Mucosa of rectum (tissue), 2 donors: ENCODE results near the gene RAB26.
A peak's percentile ranks its signal among the peaks of the same experiment; 100 is the strongest.

Source experiments
- H3K27ac ChIP-seq, 2 donors: one replicate each; pipeline ENCODE4 v1.7.0; 2013; ENCODE audit warnings: inconsistent platforms in 2 of 2, low read depth in 2 of 2, low read length in 2 of 2
- H3K27me3 ChIP-seq, 2 donors: one replicate each; pipeline ENCODE4 v1.7.0; 2013; ENCODE audit warnings: low read length in 2 of 2; ENCODE audit not compliant: control insufficient read depth in 2 of 2, insufficient read depth in 2 of 2
- H3K36me3 ChIP-seq, 2 donors: one replicate each; pipeline ENCODE4 v1.7.0; 2013; ENCODE audit warnings: low read length in 2 of 2; ENCODE audit not compliant: control insufficient read depth in 2 of 2, insufficient read depth in 2 of 2
- H3K4me1 ChIP-seq, 2 donors: one replicate each; pipeline ENCODE4 v1.7.0; 2013; ENCODE audit warnings: low read length in 2 of 2, mild to moderate bottlenecking in 1 of 2; ENCODE audit not compliant: control insufficient read depth in 2 of 2, insufficient read depth in 2 of 2
- H3K4me3 ChIP-seq, 2 donors: one replicate each; pipeline ENCODE4 v1.7.0; 2013; ENCODE audit warnings: low read length in 2 of 2
- H3K9ac ChIP-seq, 2 donors: one replicate each; pipeline ENCODE4 v1.7.0; 2013; ENCODE audit warnings: low read length in 2 of 2, low read depth in 1 of 2, mild to moderate bottlenecking in 1 of 2
- H3K9me3 ChIP-seq, 2 donors: one replicate each; pipeline ENCODE4 v1.7.0; 2013; ENCODE audit warnings: low read length in 2 of 2; ENCODE audit not compliant: control insufficient read depth in 2 of 2
- donor health status: healthy.
- donor health status: Normal muscosa, but diverticular disease.

The RAB26 gene

GRCh38 chr16:2142942-2143877 is 5.2 kb upstream of the RAB26 start:
- Histone ChIP-seq H3K4me1 (peaks cover 9 to 17% of the 10 kb centered on the region in 2 donors), H3K27ac (no peak overlapping the region), H3K4me3 (no peak overlapping the region), H3K27me3 (no peaks in the 10 kb centered on the region), H3K9me3 (no peaks in the 10 kb centered on the region), H3K9ac (no peak overlapping the region), H3K36me3 (no peaks in the 10 kb centered on the region)

DNA sequence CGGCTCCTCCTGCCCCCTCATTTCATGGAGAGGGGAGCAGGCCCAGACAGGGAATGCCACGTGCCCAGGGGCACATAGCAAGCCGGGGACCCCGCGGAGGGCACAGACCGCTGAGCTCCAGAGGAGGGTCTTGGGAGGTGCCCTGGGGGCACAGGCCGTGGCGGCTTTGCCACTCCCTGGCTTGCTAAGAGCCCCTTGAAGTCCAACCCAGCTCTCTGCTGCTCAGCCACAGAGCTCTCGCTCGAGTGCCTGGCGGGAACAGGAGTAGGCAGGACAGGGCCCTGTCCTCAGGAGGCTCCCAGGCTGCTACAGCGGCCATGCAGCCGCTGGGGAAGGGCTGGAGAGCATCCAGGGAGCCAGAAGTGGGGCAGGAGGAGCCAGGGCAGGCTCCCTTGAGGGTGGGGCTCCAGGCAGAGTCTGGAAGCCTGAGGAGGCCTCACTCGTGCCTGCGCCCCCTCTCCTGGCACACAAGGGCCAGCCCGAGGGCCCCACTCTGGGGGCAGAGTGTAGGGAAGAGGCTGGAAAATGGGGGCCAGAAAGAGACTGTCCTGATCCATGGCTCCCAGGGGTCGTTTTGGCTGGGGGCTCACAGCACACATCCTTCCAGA is 4.4 kb upstream of the RAB26 start:
- H3K9ac ChIP-seq, result no peak overlapping the region
- H3K27me3 ChIP-seq, result no peaks in the 10 kb centered on the region
- no peak overlapping the region for H3K4me3 ChIP-seq
- no peaks in the 10 kb centered on the region for H3K9me3 ChIP-seq
- H3K4me1 ChIP-seq, result peaks cover 14 to 20% of the 10 kb centered on the region in 2 donors
- no peak overlapping the region for H3K27ac ChIP-seq
- no peaks in the 10 kb centered on the region for H3K36me3 ChIP-seq

GRCh38 chr16:2145843-2146242 is 2.6 kb upstream of the RAB26 start:
- H3K27ac ChIP-seq, result no peak overlapping the region
- no peak overlapping the region for H3K9ac ChIP-seq

DNA sequence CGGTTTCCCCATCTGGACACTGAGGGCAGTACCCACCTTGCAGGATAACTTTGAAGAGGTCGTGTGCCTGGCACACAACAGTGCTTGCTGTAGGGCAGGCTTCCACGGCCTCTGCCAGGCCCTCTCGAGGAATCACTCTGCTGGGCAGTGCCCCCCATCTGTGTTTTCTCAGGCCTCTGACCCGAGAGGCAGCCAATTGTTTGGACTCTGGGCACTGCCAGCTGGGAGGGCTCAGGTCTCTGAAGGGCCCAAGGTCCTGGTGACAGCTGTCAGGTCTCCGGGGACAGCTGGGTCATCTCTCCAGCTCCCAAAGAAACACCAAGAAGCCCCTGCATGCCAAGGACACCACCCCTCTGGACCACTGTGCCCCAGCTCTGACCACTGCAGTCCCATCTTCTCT is 1.0 kb upstream of the RAB26 start:
- Histone ChIP-seq H3K27me3 (no peaks in the 10 kb centered on the region), H3K4me1 (peaks cover 41 to 45% of the 10 kb centered on the region in 2 donors), H3K27ac (peak overlapping the region; percentile 72 to 88), H3K4me3 (peak overlapping the region in 1 of 2 donors; percentile 20), H3K36me3 (peaks cover 3 to 11% of the 10 kb centered on the region in 2 donors), H3K9me3 (no peaks in the 10 kb centered on the region), H3K9ac (peak overlapping the region in 1 of 2 donors; percentile 69)

More at GRCh38 chr16:2145843-2146242, 2.6 kb upstream of the RAB26 start:
- no peaks in the 10 kb centered on the region for H3K36me3 ChIP-seq
- H3K4me3 ChIP-seq, result no peak overlapping the region
- H3K4me1 ChIP-seq, result peaks cover 25 to 29% of the 10 kb centered on the region in 2 donors
- H3K27me3 ChIP-seq, result no peaks in the 10 kb centered on the region
- no peaks in the 10 kb centered on the region for H3K9me3 ChIP-seq

GRCh38 chr16:2148714-2149629 is 547 bp downstream of the RAB26 start:
- no peaks in the 10 kb centered on the region for H3K9me3 ChIP-seq
- H3K27ac ChIP-seq, result peak overlapping the region; percentile 26 to 38
- peak overlapping the region; percentile 20 to 51 for H3K4me3 ChIP-seq
- H3K27me3 ChIP-seq, result no peaks in the 10 kb centered on the region
- peaks cover 57 to 59% of the 10 kb centered on the region in 2 donors for H3K4me1 ChIP-seq
- peaks cover 3 to 11% of the 10 kb centered on the region in 2 donors for H3K36me3 ChIP-seq
- H3K9ac ChIP-seq, result peak overlapping the region in 1 of 2 donors; percentile 50

DNA sequence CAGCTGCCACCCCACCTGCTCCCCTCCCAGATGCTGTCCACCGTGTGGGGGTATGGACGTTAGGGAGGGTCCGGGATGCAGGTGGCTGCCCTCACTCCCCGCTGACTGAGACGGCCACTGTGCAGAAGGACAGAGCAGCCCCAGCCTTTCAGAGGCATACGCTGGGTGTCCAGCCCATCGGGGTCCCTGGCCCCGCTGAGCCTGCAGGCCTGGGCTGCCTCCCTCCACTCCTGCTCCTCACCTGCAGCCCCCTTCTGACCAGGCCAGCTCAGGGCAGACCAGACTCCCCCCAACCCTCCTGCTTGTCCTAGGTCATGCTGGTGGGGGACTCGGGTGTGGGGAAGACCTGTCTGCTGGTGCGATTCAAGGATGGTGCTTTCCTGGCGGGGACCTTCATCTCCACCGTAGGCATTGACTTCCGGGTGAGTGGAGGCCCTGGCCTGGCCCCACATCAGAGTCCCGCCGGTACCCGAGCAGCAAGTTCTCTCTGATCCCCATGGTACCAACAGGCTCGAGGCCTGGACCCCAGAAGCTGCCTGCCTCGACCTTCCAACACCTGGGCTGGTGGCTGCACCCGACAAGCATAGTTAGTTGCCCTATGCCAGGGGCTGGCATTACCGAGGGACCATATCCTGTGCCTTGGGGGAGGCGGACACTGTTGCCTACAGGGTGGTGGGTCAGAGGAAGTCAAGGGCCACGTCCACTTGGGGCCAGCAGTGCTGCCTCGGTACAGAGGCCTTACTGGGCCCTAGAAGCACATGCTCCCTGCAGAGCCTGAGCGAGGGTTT is 1.4 kb downstream of the RAB26 start:
- peak overlapping the region; percentile 20 to 32 for H3K27ac ChIP-seq

GRCh38 chr16:2150418-2151187 is 2.2 kb downstream of the RAB26 start:
- Histone ChIP-seq H3K27me3 (no peaks in the 10 kb centered on the region), H3K4me1 (peaks cover 65 to 66% of the 10 kb centered on the region in 2 donors), H3K9ac (peak overlapping the region in 1 of 2 donors; percentile 6), H3K27ac (peak overlapping the region; percentile 16 to 38), H3K36me3 (peaks cover 3 to 11% of the 10 kb centered on the region in 2 donors), H3K4me3 (no peak overlapping the region), H3K9me3 (no peaks in the 10 kb centered on the region)

More for the DNA sequence above, 1.4 kb downstream of the RAB26 start:
- peaks cover 65% of the 10 kb centered on the region in 2 donors for H3K4me1 ChIP-seq
- no peaks in the 10 kb centered on the region for H3K9me3 ChIP-seq
- peak overlapping the region in 1 of 2 donors; percentile 45 for H3K9ac ChIP-seq
- H3K4me3 ChIP-seq, result no peak overlapping the region
- H3K36me3 ChIP-seq, result peaks cover 3 to 11% of the 10 kb centered on the region in 2 donors
- no peaks in the 10 kb centered on the region for H3K27me3 ChIP-seq

- H3K4me3 ChIP-seq, result no peak overlapping the region
- H3K9me3 ChIP-seq, result no peaks in the 10 kb centered on the region
- peaks cover 71% of the 10 kb centered on the region in 2 donors for H3K4me1 ChIP-seq
- H3K27me3 ChIP-seq, result no peaks in the 10 kb centered on the region
- peak overlapping the region; percentile 56 to 95 for H3K9ac ChIP-seq
- peaks cover 3 to 11% of the 10 kb centered on the region in 2 donors for H3K36me3 ChIP-seq
- peak overlapping the region; percentile 3 to 38 for H3K27ac ChIP-seq
Measured at GRCh38 chr16:2151188-2152091, 3.0 kb downstream of the RAB26 start.
